CD4-positive, alpha-beta T cell treated with Interleukin-17A for 4 hours (primary cell): ENCODE measurements around the gene GBA3.

Experiments used
- DNase-seq: peaks from one replicate; pipeline ENCODE4 v3.0.0-alpha.2; 2020; ENCODE audit warnings: mixed read lengths

Gene GBA3

GRCh38 chr4:22695917-22696316, 3.2 kb downstream of the GBA3 start:
- no peak for DNase-seq

DNA sequence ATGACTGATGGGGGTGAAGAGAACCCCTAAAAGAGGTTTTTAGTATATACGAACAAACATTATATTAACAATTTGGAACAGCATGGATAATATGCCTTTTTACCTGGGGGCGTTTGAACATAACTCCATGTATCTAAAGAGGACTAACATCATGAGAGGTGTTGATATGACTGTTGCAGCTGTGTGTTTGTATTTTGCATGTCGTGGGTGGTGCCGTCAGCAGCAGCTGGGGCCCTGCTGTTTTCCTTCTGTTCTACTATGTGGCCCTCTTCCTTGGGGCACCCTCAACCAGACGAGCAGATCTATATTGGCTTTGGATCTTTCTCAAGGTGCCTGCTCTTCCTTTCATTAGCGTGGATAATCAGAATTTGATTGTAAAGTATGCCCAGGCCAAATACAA, 11.2 kb downstream of the GBA3 start:
- DNase-seq, result no peak

DNA sequence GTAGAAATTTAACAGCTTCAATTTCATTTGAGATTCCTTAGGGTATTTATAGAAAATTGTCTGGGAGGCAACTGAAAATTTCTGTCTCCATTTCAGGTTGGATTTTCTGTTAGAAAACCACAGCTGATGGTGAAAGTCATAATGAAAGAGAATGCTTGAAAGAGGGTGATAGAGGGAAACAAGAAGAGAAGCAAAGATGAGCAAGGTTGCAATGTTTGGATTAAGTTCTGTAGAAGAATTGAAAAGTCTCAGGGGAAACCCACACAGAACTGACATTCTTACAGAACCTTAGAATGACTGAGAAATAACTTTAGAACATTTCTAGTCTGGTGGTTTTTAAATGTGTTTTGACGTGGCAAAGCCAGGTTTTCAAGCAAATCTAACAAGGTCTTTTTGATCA, 14.7 kb downstream of the GBA3 start:
- no peak for DNase-seq

- DNase-seq, result no peak
Observed at GRCh38 chr4:22708961-22709360, 16.2 kb downstream of the GBA3 start.

GRCh38 chr4:22712105-22712504, 19.4 kb downstream of the GBA3 start:
- DNase-seq, result no peak

DNA sequence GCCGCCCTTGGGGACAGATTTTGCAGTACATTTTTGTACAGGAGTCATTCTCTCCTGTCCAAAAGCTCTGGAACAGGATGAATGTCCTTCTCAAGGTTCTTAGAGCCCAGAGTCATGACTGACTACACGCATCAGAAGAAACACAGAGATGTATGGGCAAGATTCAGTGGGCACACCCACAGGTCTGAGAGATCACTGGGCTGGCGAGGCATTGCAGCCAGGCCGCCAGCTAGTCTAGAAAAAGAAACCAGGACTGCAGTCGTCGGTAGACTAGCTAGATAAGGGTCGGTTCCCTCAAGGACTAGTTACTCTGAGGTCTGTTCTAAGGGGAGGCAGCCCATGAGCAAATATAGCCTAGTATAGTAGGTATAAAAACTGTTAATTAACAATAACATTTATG, 19.8 kb downstream of the GBA3 start:
- no peak for DNase-seq

DNA sequence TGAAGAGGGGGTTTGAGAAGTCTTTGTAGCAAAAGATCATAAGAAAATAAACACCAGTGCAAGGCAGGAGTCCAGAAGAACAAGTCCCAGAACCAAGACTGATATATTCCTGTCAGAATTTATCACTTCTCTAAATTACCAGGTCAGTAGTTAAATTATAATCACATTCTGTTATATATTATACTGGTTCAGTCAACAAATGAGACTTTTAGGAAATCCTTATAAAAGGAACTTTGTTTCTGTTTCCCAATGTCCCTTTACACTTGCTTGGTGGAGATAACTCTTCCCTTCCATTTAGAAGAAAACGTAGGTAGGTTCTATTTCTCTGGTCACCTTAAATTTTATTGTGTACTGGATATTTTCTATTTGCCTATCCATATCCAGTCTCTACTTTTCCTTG, 21.1 kb downstream of the GBA3 start:
- DNase-seq, result no peak

- no peak for DNase-seq
Observed at GRCh38 chr4:22719218-22719617, 26.5 kb downstream of the GBA3 start.

- DNase-seq, result no peak
Observed at GRCh38 chr4:22720091-22720490, 27.4 kb downstream of the GBA3 start.

DNA sequence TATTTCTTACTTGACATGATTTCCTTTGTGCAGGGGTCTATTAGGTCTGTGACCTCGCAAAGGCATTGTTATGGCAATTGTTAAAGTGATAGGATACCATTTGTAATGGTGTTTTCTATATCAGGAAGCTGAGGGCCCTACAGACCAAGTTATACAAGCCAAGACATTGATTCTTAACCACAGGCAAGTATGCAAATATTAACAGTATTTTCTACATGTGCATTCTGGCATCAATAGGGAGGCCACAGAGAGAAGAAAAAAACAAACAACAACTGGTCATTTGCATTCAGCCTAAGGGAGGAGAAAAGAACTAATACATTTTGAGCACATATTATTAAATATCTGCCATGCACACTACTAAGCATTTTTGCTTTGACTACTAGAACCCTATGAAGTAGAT, 28.5 kb downstream of the GBA3 start:
- no peak for DNase-seq

GRCh38 chr4:22730021-22730420, 37.3 kb downstream of the GBA3 start:
- DNase-seq, result no peak

GRCh38 chr4:22733816-22734215, 41.1 kb downstream of the GBA3 start:
- DNase-seq, result no peak

DNA sequence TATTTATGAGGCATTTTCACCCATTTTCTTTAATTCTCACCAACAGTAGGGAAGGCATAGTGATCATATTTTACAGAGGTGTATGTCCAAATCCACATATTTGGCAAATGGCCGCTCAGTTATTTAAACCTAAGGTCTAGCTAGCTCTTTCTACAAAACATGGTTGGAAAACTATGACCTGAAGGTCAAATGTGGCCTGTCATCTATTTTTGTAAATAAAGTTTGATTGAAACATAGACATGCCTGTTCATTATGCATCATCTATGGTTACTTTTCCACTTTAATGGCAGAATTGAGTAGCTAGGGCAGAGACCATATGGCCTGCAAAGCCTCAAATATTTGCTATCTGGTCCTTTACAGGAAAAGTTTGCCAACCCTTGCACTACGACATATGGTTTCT, 44.2 kb downstream of the GBA3 start:
- DNase-seq, result no peak

DNA sequence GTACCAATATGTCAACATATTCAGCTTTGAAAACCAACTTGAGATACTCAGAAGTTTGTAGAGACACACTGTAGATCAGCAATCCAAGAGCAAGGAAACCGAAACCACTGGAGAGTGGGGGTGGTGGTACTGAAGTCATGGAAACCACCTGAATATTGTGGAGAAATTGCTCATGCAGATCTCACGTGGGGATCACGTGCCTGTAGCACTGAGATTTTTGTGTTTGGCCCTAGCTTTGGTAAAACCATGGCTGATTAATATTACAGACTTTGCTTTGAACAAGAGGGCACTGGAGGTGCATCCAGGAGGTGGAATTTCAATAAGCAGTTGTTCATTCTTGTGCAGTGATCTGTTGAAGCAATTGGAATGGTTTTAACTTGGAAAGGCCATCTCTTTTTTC, 47.2 kb downstream of the GBA3 start:
- no peak for DNase-seq

DNA sequence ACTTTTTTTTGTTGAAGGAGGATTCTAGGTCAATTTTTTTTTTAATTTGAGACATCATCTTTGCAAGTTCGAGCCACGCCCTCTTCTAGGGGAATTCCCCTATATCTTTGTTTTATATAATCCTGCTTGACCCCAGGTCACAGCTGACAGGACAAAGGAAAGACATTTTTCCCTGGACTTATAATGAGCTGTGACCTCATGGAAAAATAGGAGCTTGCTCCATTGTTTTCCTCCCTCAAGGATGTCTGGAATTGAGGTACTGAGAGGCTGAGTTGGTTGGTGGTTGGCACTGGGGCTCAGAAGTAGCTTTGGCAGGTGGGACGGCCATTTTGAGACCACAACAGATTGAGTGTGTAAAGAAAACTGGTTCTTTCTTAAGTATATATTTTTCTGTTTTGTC, 49.0 kb downstream of the GBA3 start:
- no peak for DNase-seq

DNA sequence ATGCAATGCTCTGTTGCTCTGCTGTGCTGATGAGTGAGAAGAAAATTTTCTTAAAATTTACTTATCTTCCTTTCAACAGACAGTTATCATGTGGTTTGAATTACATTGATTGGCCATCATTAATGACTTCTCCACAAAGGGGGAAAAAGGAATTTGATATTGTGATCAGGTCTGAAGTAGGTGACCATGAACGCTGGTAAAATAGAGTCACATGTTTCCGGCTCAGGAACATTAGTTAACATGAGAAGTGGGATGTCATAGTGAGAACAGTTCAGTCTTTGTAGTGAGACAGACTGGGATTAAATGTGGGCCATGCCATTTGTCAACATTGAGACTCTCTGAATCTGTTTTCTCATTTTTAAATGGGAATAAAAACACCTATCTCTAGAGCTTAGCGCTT, 50.6 kb downstream of the GBA3 start:
- DNase-seq, result no peak

DNA sequence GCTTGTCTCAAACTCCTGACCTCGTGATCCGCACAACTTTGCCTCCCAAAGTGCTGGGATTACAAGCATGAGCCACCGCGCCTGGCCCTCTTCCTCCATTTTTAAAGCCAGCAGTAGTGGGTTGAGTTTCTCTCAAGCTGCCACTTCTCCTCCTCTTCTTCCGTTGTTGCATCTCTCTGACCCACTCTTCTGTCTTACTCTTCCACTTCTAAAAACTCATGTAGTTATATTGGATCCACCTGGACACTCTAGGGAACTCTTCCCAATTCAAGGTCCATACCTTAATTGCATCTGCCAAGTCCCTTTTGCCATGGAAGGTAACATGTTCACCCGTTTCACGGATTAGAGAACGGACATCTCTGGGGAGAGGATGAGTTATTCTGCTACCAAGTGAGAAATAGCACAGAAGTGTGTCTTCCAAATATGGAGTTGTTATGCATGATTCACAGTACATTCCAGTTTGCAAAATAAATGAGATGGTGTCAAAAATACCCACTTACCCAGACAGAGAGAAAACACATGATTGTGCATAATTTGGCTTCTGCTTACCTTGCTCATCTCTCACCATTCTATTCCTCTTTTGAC, 51.8 kb downstream of the GBA3 start:
- DNase-seq, result no peak

GRCh38 chr4:22745234-22745633, 52.5 kb downstream of the GBA3 start:
- no peak for DNase-seq

DNA sequence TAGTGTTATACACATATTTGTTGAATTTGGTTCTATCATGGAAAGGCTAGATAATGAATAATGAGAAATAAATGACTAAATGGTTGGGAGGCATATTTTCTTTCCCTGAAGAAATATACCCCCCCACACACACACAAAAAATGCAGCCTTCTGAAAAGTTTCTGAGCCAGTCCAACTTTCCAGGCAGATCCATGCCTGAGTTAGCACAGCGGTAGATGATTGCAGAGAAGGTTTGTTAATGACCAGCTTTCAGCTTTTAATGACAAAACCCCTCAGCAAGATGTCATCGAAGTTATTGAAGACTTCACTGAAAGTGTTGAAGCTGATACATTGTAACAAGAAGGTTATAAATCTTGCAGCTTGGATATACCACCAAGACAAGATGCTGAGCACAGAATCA, 61.4 kb downstream of the GBA3 start:
- DNase-seq, result no peak

DNA sequence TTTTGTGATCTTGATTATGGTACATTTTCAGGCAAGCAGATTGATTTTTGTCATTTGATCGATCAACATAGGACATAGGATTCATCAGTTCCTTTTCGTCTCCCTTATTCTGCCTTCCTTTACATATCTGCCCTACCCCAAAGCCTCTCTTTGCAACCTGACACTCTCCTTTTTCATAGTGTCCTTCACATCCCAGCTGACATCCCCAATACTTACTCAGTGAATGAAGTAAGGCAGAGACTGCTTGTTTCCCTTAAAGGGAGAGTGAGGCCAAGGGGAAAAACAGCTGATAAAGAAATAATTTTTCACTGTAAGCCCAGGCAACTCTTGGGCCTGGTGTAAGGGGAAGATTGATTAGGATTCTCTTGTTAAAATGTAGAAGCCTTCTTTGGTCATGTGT, 69.8 kb downstream of the GBA3 start:
- no peak for DNase-seq

- no peak for DNase-seq
Observed at GRCh38 chr4:22764183-22764582, 71.4 kb downstream of the GBA3 start.

DNA sequence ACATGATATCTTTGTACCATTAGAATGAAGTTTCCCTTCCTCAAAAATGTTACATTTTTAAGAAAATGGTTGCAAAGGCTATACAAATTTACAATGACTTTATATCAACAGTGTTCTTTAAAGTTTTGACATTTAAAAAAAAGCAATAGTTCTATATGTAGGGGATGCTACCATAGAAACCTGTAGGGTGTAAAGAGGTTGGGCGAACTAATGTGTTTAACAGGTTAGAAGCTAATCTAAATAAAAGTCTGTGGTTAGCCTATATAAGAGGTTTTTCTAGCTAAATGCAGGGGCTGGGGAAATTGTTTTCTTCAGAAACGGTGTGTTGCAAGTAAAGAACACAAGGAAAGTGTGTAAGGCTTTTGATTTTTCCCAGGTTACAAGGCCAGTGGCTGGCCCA, 73.3 kb downstream of the GBA3 start:
- DNase-seq, result no peak

DNA sequence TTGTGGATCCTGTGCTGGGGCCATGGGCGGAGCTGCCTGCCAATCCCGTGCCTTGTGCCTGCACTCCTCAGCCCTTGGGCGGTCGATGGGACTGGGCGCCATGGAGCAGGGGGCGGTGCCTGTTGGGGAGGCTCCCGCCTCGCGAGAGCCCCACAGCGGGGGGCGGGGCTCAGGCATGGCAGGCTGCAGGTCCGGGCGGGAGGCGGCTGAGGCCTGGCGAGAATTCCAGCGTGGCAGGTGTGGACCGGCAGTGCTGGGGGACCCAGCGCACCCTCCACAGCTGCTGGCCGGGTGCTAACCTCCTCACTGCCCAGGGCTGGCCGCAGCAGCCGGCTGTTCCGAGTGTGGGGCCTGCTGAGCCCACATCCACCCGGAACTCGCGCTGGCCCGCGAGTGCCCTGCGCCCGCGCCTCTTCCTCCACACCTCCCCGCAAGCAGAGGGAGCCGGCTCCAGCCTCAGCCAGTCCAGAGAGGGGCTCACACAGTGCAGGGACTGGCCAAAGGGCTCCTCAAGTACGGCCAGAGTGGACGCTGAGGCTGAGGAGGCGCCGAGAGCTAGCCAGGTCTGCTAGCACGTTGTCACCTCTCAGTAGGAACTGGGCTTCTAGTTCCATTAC, 85.9 kb downstream of the GBA3 start:
- DNase-seq, result no peak

DNA sequence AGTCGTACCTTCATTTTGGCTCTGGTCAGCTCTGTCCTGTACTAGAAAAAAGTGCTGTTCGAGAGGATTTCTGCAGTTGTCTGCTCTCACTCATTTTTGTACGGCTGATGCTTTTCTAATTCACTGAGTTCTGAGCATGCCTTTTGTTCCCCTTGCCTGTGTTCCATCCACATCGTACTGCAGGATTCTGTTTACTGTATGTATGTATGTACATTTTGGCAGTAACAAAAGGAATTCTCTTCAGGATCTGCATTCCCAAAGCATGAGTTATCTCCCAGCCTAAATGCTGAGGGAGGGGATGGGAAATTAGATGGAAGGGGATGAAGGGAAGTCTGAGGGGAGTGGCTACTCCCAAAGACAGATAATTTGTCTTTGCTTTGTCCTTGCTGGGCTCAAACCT, 87.6 kb downstream of the GBA3 start:
- DNase-seq, result no peak

DNA sequence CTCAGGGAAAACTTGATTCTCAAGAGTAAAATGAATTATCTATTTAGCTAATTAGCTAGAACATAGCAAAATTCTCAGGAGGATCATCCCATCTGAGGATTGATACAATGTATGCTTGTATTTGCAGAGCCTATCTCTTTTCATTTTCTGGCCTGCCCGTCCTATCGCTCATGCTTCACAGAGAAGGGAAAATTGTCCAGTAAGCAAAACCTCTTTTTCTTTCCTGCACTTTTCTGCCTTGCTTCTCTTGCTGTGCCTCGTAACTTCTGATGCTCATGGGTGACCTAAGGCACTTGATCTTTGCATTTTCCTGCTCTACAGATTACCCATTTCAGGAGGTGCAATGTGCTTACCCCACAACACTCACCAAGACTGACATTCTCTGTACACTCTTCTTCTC, 88.1 kb downstream of the GBA3 start:
- no peak for DNase-seq
